GM12872 (cell line): ENCODE measurements around the gene ABCA6.

ENCODE experiments used
- CTCF ChIP-seq: IDR thresholded peaks from 3 replicates; pipeline ENCODE4 v1.5.1; 2011; ENCODE audit warnings: low read depth, mild to moderate bottlenecking, low read length, moderate library complexity; ENCODE audit not compliant: insufficient read depth

ABCA6 gene

GRCh38 chr17:69045646-69046045, 96.0 kb downstream of the ABCA6 start:
- TF ChIP-seq CTCF = no peak

DNA sequence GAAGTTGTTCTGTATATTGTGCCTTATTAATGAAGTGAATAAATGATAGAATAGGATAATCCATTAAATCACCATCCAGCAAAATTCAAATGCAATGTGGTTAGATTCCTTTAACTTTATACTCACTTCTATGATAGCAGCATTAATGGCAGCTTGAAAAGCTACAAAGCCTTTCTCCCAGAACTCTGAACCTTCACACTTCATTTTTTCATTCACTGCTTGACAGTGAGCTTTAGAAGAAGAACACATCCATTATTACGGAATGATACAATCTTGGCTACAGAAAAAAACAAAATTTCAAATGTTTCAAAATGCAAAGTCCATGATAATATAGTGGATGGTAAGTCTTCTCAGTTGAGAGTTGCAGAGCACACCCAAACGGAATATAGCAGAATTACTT, 97.3 kb downstream of the ABCA6 start:
- TF ChIP-seq CTCF = no peak

DNA sequence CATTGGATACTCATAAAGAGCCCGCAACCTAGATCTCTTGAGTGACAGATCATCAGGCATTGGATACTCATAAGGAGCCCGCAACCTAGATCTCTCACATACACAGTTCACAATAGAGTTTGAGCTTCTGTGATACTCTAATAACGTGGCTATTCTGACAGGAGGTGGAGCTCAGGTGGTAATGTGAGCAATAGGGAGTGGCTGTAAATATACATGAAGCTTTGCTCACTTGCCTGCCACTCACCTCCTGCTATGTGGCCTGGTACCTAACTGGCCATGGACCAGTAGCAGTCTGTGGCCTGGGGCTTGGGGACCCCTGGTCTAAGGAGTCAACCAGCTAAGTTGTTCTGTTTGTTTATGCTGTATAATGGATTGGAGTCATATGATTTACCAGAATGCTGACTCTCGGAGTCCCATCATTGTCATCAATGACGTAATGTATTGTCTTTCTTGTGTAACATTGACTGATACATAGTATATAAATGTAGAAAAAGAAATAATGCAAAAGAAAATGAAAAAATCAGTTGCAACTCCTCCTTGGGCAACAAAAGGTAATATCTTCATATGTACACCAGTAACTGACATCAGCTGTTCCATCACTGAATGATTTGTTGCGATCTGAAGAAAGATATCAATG, 98.5 kb downstream of the ABCA6 start:
- TF ChIP-seq CTCF = no peak

- TF ChIP-seq CTCF = no peak
Observed at GRCh38 chr17:69042308-69042707, 99.4 kb downstream of the ABCA6 start.

GRCh38 chr17:69031839-69032238, 109.9 kb downstream of the ABCA6 start:
- no peak for TF ChIP-seq CTCF

DNA sequence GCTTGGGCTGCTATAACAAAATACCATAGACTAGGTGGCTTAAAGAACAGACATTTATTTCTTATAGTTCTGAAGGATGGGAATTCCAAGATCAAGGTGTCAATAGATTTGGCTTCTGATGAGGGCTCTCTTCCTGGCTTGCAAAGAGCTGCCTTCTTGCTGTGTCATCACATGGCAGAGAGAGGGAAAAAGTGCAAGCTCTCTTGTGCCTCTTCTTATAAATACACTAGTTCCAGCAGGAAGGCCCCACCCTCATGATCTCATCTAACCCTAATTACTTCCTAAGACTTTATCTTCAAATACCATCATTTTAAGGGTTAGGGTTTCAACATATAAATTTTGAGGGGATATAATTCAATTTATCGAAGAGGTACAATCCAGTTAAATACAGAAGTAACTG, 111.5 kb downstream of the ABCA6 start:
- no peak for TF ChIP-seq CTCF
